ENCODE data around the gene SHISA9. TPM values are rescaled to one million over a fixed set of nuclear protein-coding genes. Genes with fewer than 3 reads are reported as not detected.

SHISA9 gene
- total and polyA plus RNA-seq, 8 donors: 0.03 to 0.21 (median 0.10) TPM; not detected in 2

DNA sequence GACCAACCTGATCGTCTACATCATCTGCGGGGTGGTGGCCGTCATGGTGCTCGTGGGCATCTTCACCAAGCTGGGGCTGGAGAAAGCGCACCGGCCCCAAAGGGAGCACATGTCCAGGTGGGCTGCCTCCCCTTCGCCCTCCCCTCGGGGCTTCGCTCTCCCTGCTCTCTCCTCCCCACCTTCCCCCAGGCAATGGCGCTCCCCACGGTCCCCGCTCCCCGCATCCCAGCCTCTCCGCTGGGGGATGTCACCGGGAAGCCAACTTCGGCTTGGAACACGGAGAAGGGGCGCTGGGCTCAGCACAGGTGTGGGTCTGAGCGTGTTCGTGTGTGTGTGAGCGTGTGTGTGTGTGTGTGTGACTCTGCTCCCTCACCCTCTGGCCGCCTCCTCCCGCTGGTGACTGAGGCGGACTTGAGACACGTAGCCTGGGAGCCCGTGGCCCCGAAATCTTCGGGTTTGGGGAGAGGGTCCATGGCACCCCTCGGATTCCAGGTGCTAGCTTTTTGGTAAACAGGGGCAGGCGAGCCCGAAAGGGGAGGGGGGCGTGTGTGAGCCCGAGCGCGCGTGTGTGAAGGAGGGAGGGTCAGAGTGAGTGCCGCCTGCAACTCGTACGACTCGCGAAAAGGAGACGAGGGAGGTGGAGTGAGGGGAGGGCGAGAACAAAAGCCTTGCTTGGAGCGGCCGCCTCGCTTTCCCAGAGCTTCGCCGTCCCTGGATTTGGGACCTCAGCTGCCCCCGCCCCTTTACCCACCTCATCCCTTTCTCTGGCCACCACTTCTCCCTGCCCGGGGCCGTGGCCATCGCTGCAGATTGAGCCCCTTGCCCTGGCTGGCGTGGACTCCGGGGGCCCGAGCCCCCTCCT, 1.3 kb downstream of the SHISA9 start:
- Histone ChIP-seq H3K4me3 (no peak overlapping the region), H3K36me3 (no peaks in the 10 kb centered on the region), H3K27ac (no peak overlapping the region), H3K9me3 (no peaks in the 10 kb centered on the region), H3K4me1 (no peaks in the 10 kb centered on the region), H3K27me3 (peaks cover 57 to 95% of the 10 kb centered on the region in 2 donors)
- DNase-seq: no peak
- intact Hi-C loops (cut with DNase I): no loop called here
- TF ChIP-seq, protein P1, sequence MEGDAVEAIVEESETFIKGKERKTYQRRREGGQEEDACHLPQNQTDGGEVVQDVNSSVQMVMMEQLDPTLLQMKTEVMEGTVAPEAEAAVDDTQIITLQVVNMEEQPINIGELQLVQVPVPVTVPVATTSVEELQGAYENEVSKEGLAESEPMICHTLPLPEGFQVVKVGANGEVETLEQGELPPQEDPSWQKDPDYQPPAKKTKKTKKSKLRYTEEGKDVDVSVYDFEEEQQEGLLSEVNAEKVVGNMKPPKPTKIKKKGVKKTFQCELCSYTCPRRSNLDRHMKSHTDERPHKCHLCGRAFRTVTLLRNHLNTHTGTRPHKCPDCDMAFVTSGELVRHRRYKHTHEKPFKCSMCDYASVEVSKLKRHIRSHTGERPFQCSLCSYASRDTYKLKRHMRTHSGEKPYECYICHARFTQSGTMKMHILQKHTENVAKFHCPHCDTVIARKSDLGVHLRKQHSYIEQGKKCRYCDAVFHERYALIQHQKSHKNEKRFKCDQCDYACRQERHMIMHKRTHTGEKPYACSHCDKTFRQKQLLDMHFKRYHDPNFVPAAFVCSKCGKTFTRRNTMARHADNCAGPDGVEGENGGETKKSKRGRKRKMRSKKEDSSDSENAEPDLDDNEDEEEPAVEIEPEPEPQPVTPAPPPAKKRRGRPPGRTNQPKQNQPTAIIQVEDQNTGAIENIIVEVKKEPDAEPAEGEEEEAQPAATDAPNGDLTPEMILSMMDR (IDR thresholded peaks at IDR 0.05): no peak
- no peak for ATAC-seq

DNA sequence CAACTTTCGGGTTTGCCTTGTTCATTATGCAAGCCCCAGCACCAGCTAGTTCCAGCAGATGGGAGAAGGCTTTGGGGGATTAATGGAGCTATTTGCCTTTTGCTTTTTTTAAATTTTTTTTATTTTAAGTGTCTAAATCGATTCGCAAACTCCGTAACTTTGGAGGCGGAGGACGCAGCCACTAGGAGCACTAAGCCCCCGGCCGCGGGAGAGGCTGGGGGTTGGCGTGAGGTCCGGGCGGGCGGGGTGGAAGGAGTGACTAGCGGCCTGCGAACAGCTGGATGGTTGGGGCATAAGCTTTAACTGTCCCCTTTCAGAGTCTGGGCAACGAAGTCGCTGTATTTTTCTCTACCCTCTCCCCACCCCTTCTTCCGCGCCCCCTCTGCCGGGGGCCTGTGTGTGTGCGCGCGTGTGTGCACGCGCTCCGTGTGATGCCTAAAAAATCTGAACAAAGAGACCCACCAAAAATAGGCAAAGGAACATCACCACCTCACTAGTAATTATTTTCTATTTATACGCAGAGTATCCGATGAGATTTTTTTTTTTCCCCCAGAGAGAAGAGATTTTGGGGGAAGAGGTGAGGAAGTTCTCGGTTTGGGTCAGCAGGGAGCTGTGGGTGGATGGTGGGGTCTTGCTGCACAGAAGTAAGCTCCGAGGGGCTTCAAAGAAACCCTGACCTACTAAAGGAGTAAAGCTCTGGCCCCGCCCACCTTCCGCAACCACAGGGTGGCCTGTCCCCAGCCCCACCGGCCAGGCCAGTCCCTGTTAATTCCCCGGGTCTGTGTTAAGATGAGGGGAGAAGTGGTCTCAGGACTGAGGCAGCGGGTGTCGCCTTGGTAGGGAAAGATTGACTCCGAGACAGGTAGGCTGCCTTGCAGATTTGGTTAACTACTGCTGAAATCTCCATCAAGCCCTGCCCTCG, 2.3 kb downstream of the SHISA9 start:
- Histone ChIP-seq H3K36me3 (no peaks in the 10 kb centered on the region), H3K4me1 (no peaks in the 10 kb centered on the region), H3K27me3 (peaks cover 56 to 97% of the 10 kb centered on the region in 2 donors), H3K4me3 (no peak overlapping the region), H3K27ac (no peak overlapping the region), H3K9me3 (no peaks in the 10 kb centered on the region)
- TF ChIP-seq, protein P1 (IDR thresholded peaks at IDR 0.05): no peak
- intact Hi-C loops (cut with DNase I): no loop called here
- ATAC-seq (no peak), DNase-seq (no peak)

DNA sequence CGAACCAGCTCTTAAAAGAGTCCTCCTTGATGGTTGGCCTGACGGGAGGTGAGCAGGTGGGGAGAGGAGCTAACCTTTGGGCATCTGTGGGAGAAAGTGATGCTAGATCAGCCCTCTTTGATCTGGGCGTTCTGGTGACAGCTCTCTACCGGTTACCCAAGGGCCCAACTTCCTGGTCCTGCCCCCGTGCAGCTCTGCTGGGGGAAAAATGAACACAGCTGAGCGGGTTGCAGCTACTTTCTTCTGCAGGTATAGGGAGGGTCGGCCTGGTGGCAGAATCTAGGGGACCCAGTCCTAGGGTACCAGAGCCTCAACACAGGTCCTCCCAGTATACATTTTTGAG, 2.9 kb downstream of the SHISA9 start:
- Histone ChIP-seq H3K9me3 (no peaks in the 10 kb centered on the region), H3K4me3 (no peak overlapping the region), H3K27ac (no peak overlapping the region), H3K4me1 (no peaks in the 10 kb centered on the region), H3K27me3 (peaks cover 49 to 94% of the 10 kb centered on the region in 2 donors), H3K36me3 (no peaks in the 10 kb centered on the region)
- ATAC-seq: no peak
- intact Hi-C loops (cut with DNase I): no loop called here
- no peak for DNase-seq
- TF ChIP-seq, protein P1 (IDR thresholded peaks at IDR 0.05): no peak

DNA sequence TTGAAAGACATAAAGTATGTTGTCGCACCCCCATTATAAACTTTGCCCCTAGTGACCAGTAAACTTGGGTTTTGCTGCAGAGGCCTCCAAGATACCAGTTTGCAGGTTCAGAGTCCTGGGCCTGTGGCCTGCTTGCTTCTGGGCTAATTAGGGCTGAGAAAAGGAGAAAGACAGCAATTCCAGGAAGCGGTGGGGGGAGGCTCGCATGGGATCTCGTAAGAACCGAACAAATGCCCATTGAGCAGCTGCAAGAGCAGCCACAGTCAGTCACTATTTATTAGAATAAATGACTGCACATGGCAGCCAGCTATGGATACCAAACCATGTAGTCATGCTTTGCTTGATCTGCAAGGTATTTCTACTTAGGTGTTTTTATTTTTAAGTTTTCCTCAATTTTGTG, 4.9 kb downstream of the SHISA9 start:
- H3K4me3 ChIP-seq: no peak overlapping the region
- intact Hi-C loops (cut with DNase I): no loop called here
- ATAC-seq: no peak
- TF ChIP-seq, protein P1 (IDR thresholded peaks at IDR 0.05): no peak
- no peaks in the 10 kb centered on the region for H3K4me1 ChIP-seq
- no peaks in the 10 kb centered on the region for H3K36me3 ChIP-seq
- DNase-seq: no peak
- no peak overlapping the region for H3K27ac ChIP-seq
- H3K27me3 ChIP-seq: peaks cover 32 to 88% of the 10 kb centered on the region in 2 donors
- no peaks in the 10 kb centered on the region for H3K9me3 ChIP-seq

All from left lung (tissue), 10 donors.